WTC11 (cell line): Measurements from ENCODE around the gene TECR. TPM values are rescaled to one million over a fixed set of nuclear protein-coding genes. Genes with fewer than 3 reads are reported as not detected.

Experiments used
- ATAC-seq: fragments of 200-7000 bp; cut with Tn5 transposase; 2 replicates; pipeline ENCODE4 v1.10.0; 2021; ENCODE audit warnings: mild to moderate bottlenecking, moderate library complexity
- CTCF ChIA-PET: fragments of 300-600 bp; sonication (Branson Sonifier 250); formaldehyde crosslinking; loops from one replicate; lab custom pipeline; 2021; ENCODE audit warnings: antibody characterized with exemption; lab: Charles Lee
- POLR2A ChIA-PET: fragments of 350-600 bp; sonication (Branson Sonifier 250); formaldehyde crosslinking; loops from one replicate; lab custom pipeline; 2021; ENCODE audit warnings: antibody characterized with exemption; lab: Charles Lee
- DNase-seq: peaks from one replicate; pipeline ENCODE4 v3.0.0; 2021; ENCODE audit warnings: low spot score
- H3K27ac Mint-ChIP-seq: 2 replicates; pipeline ENCODE4 v1.8.0; 2021; ENCODE audit warnings: mixed read lengths
- H3K27me3 Mint-ChIP-seq: 2 replicates; pipeline ENCODE4 v1.8.0; 2021; ENCODE audit warnings: low read depth, mild to moderate bottlenecking, moderate library complexity, mixed read lengths
- H3K36me3 Mint-ChIP-seq: 2 replicates; pipeline ENCODE4 v1.8.0; 2021; ENCODE audit warnings: mixed read lengths
- H3K4me1 Mint-ChIP-seq: 2 replicates; pipeline ENCODE4 v1.8.0; 2022; ENCODE audit warnings: mixed read lengths
- H3K4me3 Mint-ChIP-seq: 2 replicates; pipeline ENCODE4 v1.8.0; 2021; ENCODE audit warnings: mild to moderate bottlenecking, moderate library complexity, mixed read lengths
- H3K9me3 Mint-ChIP-seq: 2 replicates; pipeline ENCODE4 v1.8.0; 2021; ENCODE audit warnings: mixed read lengths
- ATF2 ChIP-seq: sonication (generic); formaldehyde crosslinking; IDR thresholded peaks from 2 replicates; pipeline ENCODE4 v1.8.1; 2022; ENCODE audit warnings: low read depth, missing genetic modification reagents, borderline replicate concordance
- ATF6 ChIP-seq: sonication (generic); formaldehyde crosslinking; IDR thresholded peaks from 2 replicates; pipeline ENCODE4 v1.8.1; 2023; ENCODE audit warnings: mild to moderate bottlenecking, missing genetic modification reagents
- CREB1 ChIP-seq: sonication (generic); formaldehyde crosslinking; IDR thresholded peaks from 2 replicates; pipeline ENCODE4 v1.8.0; 2023; ENCODE audit warnings: mild to moderate bottlenecking, missing genetic modification reagents
- E2F1 ChIP-seq: sonication (generic); formaldehyde crosslinking; IDR thresholded peaks from 2 replicates; pipeline ENCODE4 v1.8.0; 2022; ENCODE audit warnings: mild to moderate bottlenecking, missing genetic modification reagents
- E2F5 ChIP-seq: sonication (generic); formaldehyde crosslinking; IDR thresholded peaks from 2 replicates; pipeline ENCODE4 v1.8.1; 2022; ENCODE audit warnings: mild to moderate bottlenecking, moderate library complexity, missing genetic modification reagents
- FOXP4 ChIP-seq: sonication (generic); formaldehyde crosslinking; IDR thresholded peaks from 2 replicates; pipeline ENCODE4 v1.8.0; 2022; ENCODE audit warnings: mild to moderate bottlenecking, missing genetic modification reagents
- GTF2I ChIP-seq: fragments of 250-450 bp; sonication (Bioruptor Pico); conservative IDR thresholded peaks from 2 replicates; pipeline ENCODE4 v1.4.0; 2021; ENCODE audit warnings: mild to moderate bottlenecking
- JAZF1 ChIP-seq: fragments of 250-450 bp; sonication (Bioruptor Pico); IDR thresholded peaks from 2 replicates; pipeline ENCODE4 v1.9.0; 2021; ENCODE audit warnings: moderate library complexity, mild to moderate bottlenecking, inconsistent platforms
- NR3C1 ChIP-seq: sonication (generic); formaldehyde crosslinking; conservative IDR thresholded peaks from 2 replicates; pipeline ENCODE4 v1.8.1; 2023; ENCODE audit warnings: low read depth, mild to moderate bottlenecking, missing genetic modification reagents
- PRDM15 ChIP-seq: sonication (generic); formaldehyde crosslinking; IDR thresholded peaks from 2 replicates; pipeline ENCODE4 v1.8.0; 2022; ENCODE audit warnings: missing genetic modification reagents
- ZBTB21 ChIP-seq: sonication (generic); formaldehyde crosslinking; IDR thresholded peaks from 2 replicates; pipeline ENCODE4 v1.8.1; 2023; ENCODE audit warnings: mild to moderate bottlenecking, missing genetic modification reagents, borderline replicate concordance
- ZNF396 ChIP-seq: fragments of 250-450 bp; sonication (Bioruptor Pico); IDR thresholded peaks from 2 replicates; pipeline ENCODE4 v1.8.0; 2021; ENCODE audit warnings: mild to moderate bottlenecking, moderate library complexity, borderline replicate concordance
- ZNF425 ChIP-seq: fragments of 250-450 bp; sonication (Bioruptor Pico); conservative IDR thresholded peaks from 2 replicates; pipeline ENCODE4 v1.9.0; 2021; ENCODE audit warnings: mild to moderate bottlenecking
- ZNF532 ChIP-seq: fragments of 250-450 bp; sonication (Bioruptor Pico); IDR thresholded peaks from 2 replicates; pipeline ENCODE4 v1.9.0; 2021; ENCODE audit warnings: mild to moderate bottlenecking, borderline replicate concordance
- ZSCAN18 ChIP-seq: fragments of 250-450 bp; sonication (Bioruptor Pico); IDR thresholded peaks from 2 replicates; pipeline ENCODE4 v2.1.2; 2022; ENCODE audit warnings: mild to moderate bottlenecking, moderate library complexity
- total RNA-seq: library from RNA; stranded (reverse); gene quantifications from 3 replicates; pipeline ENCODE4 v1.2.3, GENCODE V29; 2021

The TECR gene
- total RNA-seq, 1 experiment from 2014 or later: 161 TPM

- no peak for TF ChIP-seq E2F1 (CRISPR knock-in tag)
- no peak for TF ChIP-seq ATF2
- TF ChIP-seq ZNF396: no peak
- no peak for TF ChIP-seq ZNF532
- TF ChIP-seq, all 79 proteins: peak for 0
Measured at GRCh38 chr19:14544977-14545715, 15.8 kb downstream of the TECR start (continued).

- no peak overlapping the region for H3K27ac Mint-ChIP-seq
- H3K4me1 Mint-ChIP-seq: peaks cover 6% of the 10 kb centered on the region
- ChIA-PET POLR2A (interaction anchor here (0.5 to 0.6 kb wide), 3 partner anchors 23 to 147 kb away, joined by 3 to 5 read pairs (median 4); no protein-coding TSS in a partner anchor), CTCF (interaction anchor here (1.0 kb wide), 1 partner anchor 9 kb away, joined by 3 read pairs; no protein-coding TSS in a partner anchor)
- no peak for DNase-seq
- H3K4me3 Mint-ChIP-seq: no peak overlapping the region
- H3K36me3 Mint-ChIP-seq: peaks cover 7% of the 10 kb centered on the region
- no peak for ATAC-seq
- H3K9me3 Mint-ChIP-seq: no peaks in the 10 kb centered on the region
- H3K27me3 Mint-ChIP-seq: no peaks in the 10 kb centered on the region
- TF ChIP-seq E2F5: no peak
- TF ChIP-seq ZBTB21 (CRISPR knock-in tag): no peak
- TF ChIP-seq GTF2I: no peak
- TF ChIP-seq ZSCAN18 (CRISPR knock-in tag): no peak
- no peak for TF ChIP-seq ZNF425
- no peak for TF ChIP-seq PRDM15 (CRISPR knock-in tag)
- TF ChIP-seq JAZF1 (CRISPR knock-in tag): no peak
- TF ChIP-seq NR3C1 (CRISPR knock-in tag): no peak
- no peak for TF ChIP-seq FOXP4 (CRISPR knock-in tag)
- TF ChIP-seq ATF6: no peak
- no peak for TF ChIP-seq CREB1 (CRISPR knock-in tag)
Measured at GRCh38 chr19:14545716-14546082, 16.3 kb downstream of the TECR start.
